Measurements from ENCODE around the gene ATP4A. TPM values are rescaled to one million over a fixed set of nuclear protein-coding genes. Genes with fewer than 3 reads are reported as not detected.

Gene ATP4A
- total RNA-seq (2022; extraction: Qiagen RNA extraction; ENCODE audit: low read depth), result 0.10 TPM in 1 of 5 replicates, not detected in the others

DNA sequence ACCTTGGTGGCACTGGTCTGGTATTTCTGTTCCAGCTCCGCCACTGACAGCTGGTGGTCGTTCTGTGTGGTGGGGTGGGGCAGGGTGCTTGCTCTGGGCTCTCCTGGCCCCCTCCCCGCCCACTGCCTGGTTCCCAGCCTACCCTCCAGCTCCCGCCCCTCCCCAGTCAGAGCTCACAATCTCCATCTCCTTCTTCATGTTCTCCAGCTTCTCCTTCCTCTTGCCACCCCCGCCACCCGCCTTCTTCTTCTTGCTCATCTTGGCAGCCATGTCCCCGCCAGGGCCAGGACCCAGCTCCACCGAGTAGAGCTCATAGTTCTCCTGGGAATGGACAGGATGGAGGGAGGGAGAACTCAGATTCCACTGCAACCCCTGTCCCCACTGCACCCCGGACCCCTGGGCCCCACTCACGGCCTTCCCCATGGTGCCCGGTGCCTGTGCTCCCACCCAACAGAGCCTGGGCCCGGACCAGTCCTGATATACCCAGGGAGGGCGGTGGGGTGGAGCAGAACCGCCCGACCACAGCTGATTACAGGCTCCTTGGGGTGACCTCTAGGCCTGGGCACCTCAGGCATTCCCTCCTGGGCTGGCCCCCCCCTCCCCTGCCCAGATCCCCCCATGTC lies at the start of gene ATP4A:
ATP4A (minus strand) TSS at position 452 of the 623 bp plus-strand sequence; CDS start at position 423, 29 bp downstream.

DNA sequence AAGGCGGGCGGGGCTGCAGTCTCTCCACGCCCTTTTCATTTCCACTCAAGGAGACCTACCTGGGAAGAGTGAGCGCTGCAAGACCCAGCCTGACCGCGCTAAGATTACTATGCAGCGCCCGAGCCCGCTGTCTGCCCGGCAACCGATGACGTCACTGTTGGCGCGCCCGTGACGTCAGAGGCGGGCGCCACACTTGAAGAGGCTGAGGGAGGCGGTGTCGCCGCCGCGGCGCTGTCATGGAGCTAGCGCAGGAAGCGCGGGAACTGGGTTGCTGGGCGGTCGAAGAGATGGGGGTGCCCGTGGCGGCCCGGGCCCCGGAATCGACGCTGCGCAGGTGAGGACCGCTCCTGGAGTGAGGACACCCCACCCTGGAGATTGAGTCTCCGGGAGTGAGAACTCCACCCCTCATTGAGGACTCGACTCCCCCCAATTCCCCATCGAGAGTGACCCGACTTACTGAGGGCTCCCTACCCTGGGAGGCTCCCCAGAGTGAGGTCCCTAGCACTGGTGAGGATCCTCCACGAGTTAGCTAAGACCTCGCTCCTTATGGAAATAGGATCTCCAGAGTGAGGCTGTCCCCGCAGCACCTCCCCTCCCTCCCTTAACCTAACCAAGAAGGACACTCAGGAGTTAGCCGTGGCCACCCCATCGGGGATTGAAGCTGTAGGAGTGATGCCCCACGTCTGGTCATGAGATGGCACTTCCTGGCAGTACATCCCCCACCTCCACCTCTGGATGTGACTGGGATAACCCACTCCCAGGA lies 49.3 kb upstream of the ATP4A start, which contains the start of gene HAUS5:
HAUS5 (plus strand) TSS at position 177 of the 763 bp plus-strand sequence; CDS start at position 237, 60 bp downstream.

DNA sequence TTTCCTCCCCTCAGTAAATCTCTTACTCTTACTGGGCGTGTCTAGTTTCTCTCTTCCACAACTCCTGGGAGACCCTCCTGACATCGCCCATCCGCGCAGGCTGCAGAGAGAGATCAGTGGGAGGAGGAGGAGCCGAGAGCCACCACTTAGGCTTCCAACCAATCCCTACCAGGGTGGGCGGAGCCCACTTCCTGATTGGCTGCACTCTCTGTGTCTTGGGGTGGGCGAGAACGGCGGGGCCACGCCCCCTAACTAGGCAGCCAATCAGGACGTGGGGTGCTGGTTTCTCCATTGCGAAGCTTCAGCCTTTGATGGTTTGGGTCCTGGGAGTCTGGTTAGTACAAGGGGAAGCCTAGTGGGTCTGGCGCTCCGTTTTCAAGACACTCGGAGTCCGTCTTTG lies 22.4 kb upstream of the ATP4A start, which contains the start of gene PMIS2:
PMIS2 (plus strand) TSS at position 326 of the 400 bp plus-strand sequence. CDS start 87 bp downstream, outside the sequence.

DNA sequence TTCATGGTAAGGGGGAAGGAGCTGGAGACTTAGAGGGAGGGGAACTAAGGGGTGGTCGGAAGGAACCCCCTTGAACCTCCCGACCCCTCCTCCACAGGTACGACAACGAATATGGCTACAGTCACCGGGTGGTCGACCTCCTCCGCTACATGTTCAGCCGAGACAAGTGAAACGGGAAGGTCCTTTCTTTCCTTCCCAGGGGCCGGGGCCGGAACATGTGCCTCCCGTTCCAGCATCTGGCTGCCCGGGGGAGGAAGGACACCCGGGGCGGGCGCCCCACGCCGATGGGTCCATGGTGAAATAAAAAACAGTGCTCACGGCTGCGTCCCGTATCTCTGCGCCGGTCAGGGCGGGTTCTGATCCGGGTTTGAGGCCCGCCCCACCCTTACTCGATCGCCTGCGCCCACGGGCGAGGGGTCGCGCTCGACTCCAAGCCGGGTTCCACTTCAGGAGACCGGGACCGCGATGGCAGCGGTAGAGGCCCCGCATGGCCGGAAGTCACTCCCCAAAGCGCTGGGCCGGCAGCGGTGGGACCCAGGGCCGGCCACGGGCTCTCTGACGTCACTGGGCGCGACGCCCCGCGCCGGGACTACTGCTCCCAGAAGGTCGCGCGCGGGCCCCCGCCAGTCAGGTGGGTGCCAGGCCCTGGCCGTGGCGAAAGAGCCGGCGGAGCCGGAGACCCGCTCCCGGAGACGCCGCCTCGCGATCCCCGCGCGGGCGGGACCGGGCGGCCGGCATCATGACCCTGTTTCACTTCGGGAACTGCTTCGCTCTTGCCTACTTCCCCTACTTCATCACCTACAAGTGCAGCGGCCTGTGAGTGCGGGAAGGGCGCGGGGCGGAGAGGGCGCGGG lies 18.2 kb downstream of the ATP4A start, which contains the start of gene TMEM147:
TMEM147 (plus strand) TSS at position 626 of the 854 bp plus-strand sequence; CDS start at position 740, 114 bp downstream.

DNA sequence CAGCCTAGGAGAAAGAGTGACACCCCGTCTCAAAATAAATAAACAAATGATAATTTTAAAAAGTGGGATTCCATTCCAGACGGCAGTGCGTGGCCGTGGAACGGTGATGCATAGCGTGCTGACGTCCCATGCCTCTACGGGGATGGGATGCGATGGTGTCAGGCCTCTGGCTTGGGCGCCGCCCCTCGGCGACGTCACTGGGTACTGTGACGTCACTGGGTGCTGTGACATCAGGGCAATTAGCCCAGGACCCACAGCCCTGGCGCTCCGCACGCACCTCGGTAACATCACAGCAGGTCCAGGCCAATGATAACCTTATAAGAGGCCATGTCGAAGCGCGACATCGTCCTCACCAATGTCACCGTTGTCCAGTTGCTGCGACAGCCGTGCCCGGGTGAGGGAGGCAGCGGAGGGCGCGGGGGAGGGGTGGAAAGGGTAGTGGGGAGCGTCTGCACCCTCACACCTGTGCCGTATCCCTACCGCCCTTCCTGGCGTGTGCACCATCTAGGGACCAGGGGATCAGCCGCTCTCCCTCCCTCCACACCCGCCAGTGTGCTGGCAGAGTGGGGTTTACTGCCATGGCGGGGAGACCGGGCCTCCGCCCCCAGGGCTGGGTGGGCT lies 30.1 kb downstream of the ATP4A start, which contains the start of gene GAPDHS:
GAPDHS (plus strand) TSS at position 256 of the 621 bp plus-strand sequence; CDS start at position 328, 72 bp downstream.

DNA sequence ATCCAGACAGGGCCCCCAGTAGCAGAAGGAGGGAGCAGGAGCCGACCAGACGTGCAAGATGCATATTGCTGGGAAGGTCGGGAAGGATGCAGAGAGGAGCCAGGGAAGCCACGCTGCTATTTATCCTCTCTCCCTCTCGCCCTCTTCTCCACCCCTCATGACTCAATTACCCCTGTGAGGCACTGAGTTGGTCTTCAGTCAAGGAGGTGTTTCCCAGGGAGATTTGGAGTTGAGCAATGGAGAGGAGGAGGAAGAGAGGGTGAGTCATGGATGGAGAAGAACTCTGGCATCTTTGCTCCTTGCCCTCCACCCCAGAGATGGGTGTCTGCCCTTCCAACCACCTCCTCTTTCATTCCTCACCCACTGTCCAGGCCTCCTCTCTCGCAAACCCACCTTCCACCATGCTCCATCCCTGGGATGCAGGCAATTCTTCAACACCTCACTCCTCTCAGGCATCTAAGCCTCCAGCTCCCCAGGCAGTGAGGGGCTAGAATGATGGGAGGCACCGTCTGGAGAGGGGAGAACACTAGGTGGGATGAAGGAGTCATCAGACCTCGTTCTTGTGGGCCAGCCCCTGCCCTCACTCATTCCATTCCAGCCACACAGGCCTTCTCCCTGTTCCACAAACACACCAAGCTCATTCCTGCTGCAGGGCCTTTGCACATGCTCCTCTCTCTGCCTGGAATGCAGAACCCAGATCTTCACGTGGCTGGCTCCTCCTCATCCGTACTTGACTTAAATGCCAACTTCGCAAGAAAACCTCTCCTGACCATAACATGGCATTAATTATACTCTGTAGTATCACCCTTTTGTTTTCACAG lies 35.0 kb downstream of the ATP4A start, which contains the start of gene SBSN:
SBSN (minus strand) TSS at position 94 of the 821 bp plus-strand sequence; CDS start at position 64, 30 bp downstream.

DNA sequence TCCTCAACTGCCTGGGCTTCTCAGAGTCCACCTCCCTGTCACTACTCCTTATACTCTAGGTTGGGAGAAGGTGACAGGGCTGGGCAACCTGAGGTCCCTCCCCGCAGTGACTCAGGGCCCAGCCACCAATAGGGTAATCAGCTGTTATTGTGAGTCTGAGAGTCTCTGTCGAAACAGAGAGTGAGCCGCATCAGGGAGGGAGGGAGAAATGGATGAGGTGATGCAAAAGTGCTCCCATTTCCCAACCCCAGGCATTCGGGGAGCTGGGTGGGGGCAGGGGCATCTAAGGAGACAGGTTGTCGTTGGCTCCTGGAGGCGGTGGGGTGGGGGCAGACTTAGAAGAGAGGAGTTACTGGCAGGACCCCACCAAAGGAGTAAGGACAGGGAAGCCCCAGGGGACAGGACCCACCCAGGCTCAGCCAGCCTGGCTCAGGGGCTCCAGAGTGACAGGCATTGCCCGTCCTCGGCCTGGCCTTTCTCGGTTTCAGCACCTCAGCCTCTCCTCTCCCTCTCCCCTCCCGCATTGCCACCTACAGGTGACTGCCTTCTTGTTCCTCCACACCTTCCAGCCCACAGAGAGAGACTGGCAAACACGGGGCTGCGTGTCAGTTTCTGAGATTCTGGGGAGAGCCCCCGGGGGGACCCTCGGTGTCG lies 49.7 kb downstream of the ATP4A start, which contains the start of gene DMKN:
DMKN (minus strand) TSS at position 22 of the 654 bp plus-strand sequence. CDS start 174 bp downstream, outside the sequence.

Other genes starting within 250 kb of the ATP4A start
- 0.95 to 1.4 TPM (median 1.0 TPM) in 5 replicates for gene CD22, start 234.5 kb downstream of the ATP4A start, total RNA-seq (2022; extraction: Qiagen RNA extraction; ENCODE audit: low read depth)
- gene FFAR1, start 215.8 kb downstream of the ATP4A start, total RNA-seq (2022; extraction: Qiagen RNA extraction; ENCODE audit: low read depth), result not detected in 5 replicates
- 0.07 to 0.21 TPM in 2 of 5 replicates, not detected in the others for gene FFAR3, start 205.2 kb downstream of the ATP4A start, total RNA-seq (2022; extraction: Qiagen RNA extraction; ENCODE audit: low read depth)
- gene GPR42, start 192.6 kb downstream of the ATP4A start, total RNA-seq (2022; extraction: Qiagen RNA extraction; ENCODE audit: low read depth), result not detected in 5 replicates
- not detected in 5 replicates for gene FFAR2, start 115.4 kb downstream of the ATP4A start, total RNA-seq (2022; extraction: Qiagen RNA extraction; ENCODE audit: low read depth)
- gene KRTDAP, start 73.2 kb downstream of the ATP4A start, total RNA-seq (2022; extraction: Qiagen RNA extraction; ENCODE audit: low read depth), result not detected in 5 replicates
- 34.6 to 40.9 TPM (median 36.9 TPM) in 5 replicates for gene DMKN, start 50.0 kb downstream of the ATP4A start, total RNA-seq (2022; extraction: Qiagen RNA extraction; ENCODE audit: low read depth)
- 1.8 to 3.7 TPM (median 3.0 TPM) in 5 replicates for gene SBSN, start 35.3 kb downstream of the ATP4A start, total RNA-seq (2022; extraction: Qiagen RNA extraction; ENCODE audit: low read depth)
- 0.08 to 0.21 TPM (median 0.17 TPM) in 4 of 5 replicates, not detected in the other for gene GAPDHS, start 30.2 kb downstream of the ATP4A start, total RNA-seq (2022; extraction: Qiagen RNA extraction; ENCODE audit: low read depth)
- 383 to 426 TPM (median 419 TPM) in 5 replicates for gene TMEM147, start 18.0 kb downstream of the ATP4A start, total RNA-seq (2022; extraction: Qiagen RNA extraction; ENCODE audit: low read depth)
- not detected in 5 replicates for gene PMIS2, start 22.5 kb upstream of the ATP4A start, total RNA-seq (2022; extraction: Qiagen RNA extraction; ENCODE audit: low read depth)
- gene HAUS5, start 49.1 kb upstream of the ATP4A start, total RNA-seq (2022; extraction: Qiagen RNA extraction; ENCODE audit: low read depth), result 12.2 to 17.4 TPM (median 14.8 TPM) in 5 replicates
- gene RBM42, start 65.4 kb upstream of the ATP4A start, total RNA-seq (2022; extraction: Qiagen RNA extraction; ENCODE audit: low read depth), result 147 to 204 TPM (median 201 TPM) in 5 replicates
- 2.1 to 3.1 TPM (median 2.2 TPM) in 5 replicates for gene ETV2, start 78.1 kb upstream of the ATP4A start, total RNA-seq (2022; extraction: Qiagen RNA extraction; ENCODE audit: low read depth)
- 1,289 to 1,613 TPM (median 1,322 TPM) in 5 replicates for gene COX6B1, start 84.7 kb upstream of the ATP4A start, total RNA-seq (2022; extraction: Qiagen RNA extraction; ENCODE audit: low read depth)
- gene UPK1A, start 102.9 kb upstream of the ATP4A start, total RNA-seq (2022; extraction: Qiagen RNA extraction; ENCODE audit: low read depth), result 0.41 to 1.2 TPM (median 0.91 TPM) in 5 replicates
- not detected in 5 replicates for gene ZBTB32, start 140.9 kb upstream of the ATP4A start, total RNA-seq (2022; extraction: Qiagen RNA extraction; ENCODE audit: low read depth)
- gene KMT2B, start 154.3 kb upstream of the ATP4A start, total RNA-seq (2022; extraction: Qiagen RNA extraction; ENCODE audit: low read depth), result 48.1 to 60.8 TPM (median 55.0 TPM) in 5 replicates
- gene IGFLR1, start 178.8 kb upstream of the ATP4A start, total RNA-seq (2022; extraction: Qiagen RNA extraction; ENCODE audit: low read depth), result 7.6 to 13.3 TPM (median 10.2 TPM) in 5 replicates
- gene U2AF1L4, start 181.8 kb upstream of the ATP4A start, total RNA-seq (2022; extraction: Qiagen RNA extraction; ENCODE audit: low read depth), result 25.2 to 29.1 TPM (median 25.8 TPM) in 5 replicates
- 260 to 334 TPM (median 276 TPM) in 5 replicates for gene PSENEN, start 182.0 kb upstream of the ATP4A start, total RNA-seq (2022; extraction: Qiagen RNA extraction; ENCODE audit: low read depth)
- 20.0 to 28.4 TPM (median 22.7 TPM) in 5 replicates for gene LIN37, start 184.9 kb upstream of the ATP4A start, total RNA-seq (2022; extraction: Qiagen RNA extraction; ENCODE audit: low read depth)
- gene HSPB6, start 193.4 kb upstream of the ATP4A start, total RNA-seq (2022; extraction: Qiagen RNA extraction; ENCODE audit: low read depth), result 0.18 to 0.38 TPM (median 0.32 TPM) in 4 of 5 replicates, not detected in the other
- gene PROSER3, start 194.5 kb upstream of the ATP4A start, total RNA-seq (2022; extraction: Qiagen RNA extraction; ENCODE audit: low read depth), result 21.3 to 29.7 TPM (median 26.3 TPM) in 5 replicates
- gene ARHGAP33, start 211.9 kb upstream of the ATP4A start, total RNA-seq (2022; extraction: Qiagen RNA extraction; ENCODE audit: low read depth), result 4.1 to 8.6 TPM (median 6.0 TPM) in 5 replicates
- gene PRODH2, start 249.2 kb upstream of the ATP4A start, total RNA-seq (2022; extraction: Qiagen RNA extraction; ENCODE audit: low read depth), result 0.18 to 0.80 TPM (median 0.29 TPM) in 5 replicates